Mononuclear cell (primary cell): ENCODE data around the gene SLC43A2. TPM values are rescaled to one million over a fixed set of nuclear protein-coding genes. Genes with fewer than 3 reads are reported as not detected.
A peak's percentile ranks its signal among the peaks of the same experiment; 100 is the strongest.
"Not testable (repeated sequence)": the region's sequence is repeated elsewhere in the genome, so short reads cannot be mapped to it uniquely, and the experiment has no call there.

Experiments used
- H3K27me3 ChIP-seq: 2 replicates; pipeline ENCODE4 v1.6.0; 2011; ENCODE audit warnings: low read length, control low read depth; ENCODE audit not compliant: insufficient read depth
- H3K4me1 ChIP-seq: 2 replicates; pipeline ENCODE4 v1.5.1; 2011; ENCODE audit warnings: mild to moderate bottlenecking, low read length, control low read depth; ENCODE audit not compliant: insufficient read depth
- H3K4me3 ChIP-seq: 2 replicates; pipeline ENCODE4 v1.5.1; 2011; ENCODE audit warnings: mild to moderate bottlenecking, low read length, moderate library complexity
- H3K9me3 ChIP-seq: 2 replicates; pipeline ENCODE4 v1.5.1; 2011; ENCODE audit warnings: low read depth, mild to moderate bottlenecking, control low read depth, low read length
- total RNA-seq: library from RNA; depleted of rRNA; stranded (reverse); fragments of >200 nt; gene quantifications from one replicate; pipeline ENCODE4 v1.2.3, GENCODE V29; 2012

The SLC43A2 gene
- 88.4 TPM for total RNA-seq

GRCh38 chr17:1627982-1628855 is at the start of gene SLC43A2:
TSS of gene SLC43A2 (minus strand) at chr17:1628834. CDS start at chr17:1627874, 960 bp downstream.
- Histone ChIP-seq H3K4me3 (peak within 1 kb of the TSS; percentile 91), H3K27me3 (no peaks in the 10 kb centered on the region), H3K9me3 (no peaks in the 10 kb centered on the region), H3K4me1 (peaks cover 57% of the 10 kb centered on the region)

DNA sequence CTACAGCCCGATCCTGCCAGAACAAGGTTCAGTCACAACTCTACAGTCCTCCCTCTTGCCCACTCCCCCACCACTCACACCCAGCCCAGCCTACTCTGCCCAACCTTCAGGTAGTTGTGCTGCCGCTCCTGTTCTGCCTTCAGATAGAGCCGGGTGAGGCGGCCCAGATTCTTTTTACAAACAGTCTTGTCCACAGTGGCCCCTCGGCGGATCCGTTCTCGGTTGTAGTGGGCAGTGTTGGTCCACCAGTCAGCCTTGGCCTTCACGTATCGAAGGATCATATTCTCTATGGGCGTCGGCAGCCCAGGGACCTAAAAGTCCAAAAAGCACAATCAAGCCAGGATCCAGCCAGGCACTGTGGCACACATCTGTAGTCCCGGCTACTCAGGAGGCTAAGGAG is 47.8 kb upstream of the SLC43A2 start:
- no peaks in the 10 kb centered on the region for H3K4me1 ChIP-seq
- no peak overlapping the region for H3K4me3 ChIP-seq
- H3K27me3 ChIP-seq = no peaks in the 10 kb centered on the region
- H3K9me3 ChIP-seq = no peaks in the 10 kb centered on the region

DNA sequence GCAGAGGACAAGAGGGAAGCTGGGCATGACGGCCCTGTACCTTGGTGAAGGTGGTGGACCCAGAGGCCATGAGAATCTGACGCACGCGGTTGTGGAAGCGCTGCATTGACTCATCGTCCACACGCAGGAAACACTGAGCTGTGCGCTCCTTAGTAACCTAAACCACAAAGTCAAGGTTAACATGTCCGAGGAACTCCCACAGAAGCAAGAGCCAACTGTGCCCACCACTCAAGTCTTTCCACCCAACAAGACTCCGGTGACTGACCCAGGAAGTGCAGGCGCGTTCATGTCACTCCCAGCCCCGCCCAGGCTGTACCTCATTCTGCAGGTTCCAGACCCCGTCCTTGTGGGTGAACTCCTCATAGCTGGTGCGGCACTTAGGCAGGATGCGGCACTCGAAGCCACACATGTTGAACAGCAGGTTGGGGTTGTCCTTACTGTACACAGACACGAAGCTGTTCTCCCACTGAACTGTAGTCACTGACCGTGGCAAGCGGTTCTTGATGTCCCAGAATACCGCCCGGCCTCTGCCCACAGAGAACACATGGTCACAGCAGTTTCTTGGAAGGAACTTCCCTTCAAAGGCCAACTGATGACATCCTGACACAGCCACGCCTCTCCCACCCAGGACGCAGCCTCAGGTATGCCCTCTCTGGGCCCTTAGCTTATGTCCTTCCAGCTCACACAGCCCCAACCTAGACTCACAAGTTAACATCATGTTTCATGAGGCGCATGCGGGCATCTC is 44.6 kb upstream of the SLC43A2 start:
- H3K4me3 ChIP-seq = no peak overlapping the region
- H3K9me3 ChIP-seq = no peaks in the 10 kb centered on the region
- H3K4me1 ChIP-seq = no peaks in the 10 kb centered on the region
- no peaks in the 10 kb centered on the region for H3K27me3 ChIP-seq

- H3K27me3 ChIP-seq, H3K4me3 ChIP-seq, H3K4me1 ChIP-seq, H3K9me3 ChIP-seq: not testable (repeated sequence)
These were observed 35.3 kb upstream of the SLC43A2 start for GRCh38 chr17:1663934-1664333.

DNA sequence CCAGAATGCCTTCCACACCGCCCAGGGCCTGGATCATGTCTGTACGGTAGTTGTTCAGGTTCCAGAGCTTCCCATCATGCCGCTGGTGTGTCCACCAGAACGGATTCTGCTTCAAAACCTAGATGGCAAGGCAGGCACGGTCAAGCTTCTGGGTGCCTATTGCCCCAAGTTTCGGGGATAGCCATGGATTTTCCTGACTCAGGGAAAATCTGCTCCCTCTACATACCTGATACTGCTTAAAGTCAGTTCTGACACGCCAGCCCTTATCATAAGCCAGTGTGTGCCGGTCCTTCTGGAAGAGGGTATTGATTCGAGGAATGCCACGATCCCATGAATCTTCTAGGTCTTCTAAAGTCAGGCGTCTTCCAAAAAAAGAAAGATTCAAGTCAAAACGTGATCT is 32.4 kb upstream of the SLC43A2 start:
- H3K9me3 ChIP-seq = no peaks in the 10 kb centered on the region
- H3K4me3 ChIP-seq = no peak overlapping the region
- H3K27me3 ChIP-seq = no peaks in the 10 kb centered on the region
- no peaks in the 10 kb centered on the region for H3K4me1 ChIP-seq

GRCh38 chr17:1658100-1658499 is 29.5 kb upstream of the SLC43A2 start:
- Histone ChIP-seq H3K4me1 (no peaks in the 10 kb centered on the region), H3K27me3 (no peaks in the 10 kb centered on the region), H3K9me3 (no peaks in the 10 kb centered on the region), H3K4me3 (no peak overlapping the region)

GRCh38 chr17:1653735-1654134 is 25.1 kb upstream of the SLC43A2 start:
- Histone ChIP-seq H3K27me3 (no peaks in the 10 kb centered on the region), H3K4me3 (no peak overlapping the region), H3K4me1 (peaks cover 18% of the 10 kb centered on the region), H3K9me3 (no peaks in the 10 kb centered on the region)

DNA sequence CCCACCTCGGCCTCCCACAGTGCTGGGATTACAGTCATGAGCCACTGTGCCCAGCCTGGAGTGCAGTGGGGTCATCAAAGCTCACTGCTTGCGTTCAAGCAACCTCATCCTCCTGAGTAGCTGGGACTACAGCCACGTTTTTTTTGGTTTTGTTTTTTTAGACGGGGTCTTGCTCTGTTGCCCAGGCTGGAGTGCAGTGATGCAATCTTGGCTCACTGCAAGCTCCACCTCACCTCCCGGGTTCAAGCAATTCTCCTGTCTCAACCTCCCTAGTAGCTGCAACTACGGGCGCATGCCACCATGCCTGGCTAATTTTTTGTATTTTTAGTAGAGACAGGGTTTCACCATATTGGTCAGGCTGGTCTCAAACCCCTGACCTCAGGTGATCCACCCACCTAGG is 24.2 kb upstream of the SLC43A2 start:
- H3K9me3 ChIP-seq = not testable (repeated sequence)
- H3K4me1 ChIP-seq = peaks cover 27% of the 10 kb centered on the region

GRCh38 chr17:1651559-1651844 is 22.9 kb upstream of the SLC43A2 start:
- peaks cover 32% of the 10 kb centered on the region for H3K4me1 ChIP-seq
- no peaks in the 10 kb centered on the region for H3K27me3 ChIP-seq
- H3K9me3 ChIP-seq = no peaks in the 10 kb centered on the region
- H3K4me3 ChIP-seq = no peak overlapping the region

More for the DNA sequence above, 24.2 kb upstream of the SLC43A2 start:
- not testable (repeated sequence) for H3K4me3 ChIP-seq, H3K27me3 ChIP-seq

DNA sequence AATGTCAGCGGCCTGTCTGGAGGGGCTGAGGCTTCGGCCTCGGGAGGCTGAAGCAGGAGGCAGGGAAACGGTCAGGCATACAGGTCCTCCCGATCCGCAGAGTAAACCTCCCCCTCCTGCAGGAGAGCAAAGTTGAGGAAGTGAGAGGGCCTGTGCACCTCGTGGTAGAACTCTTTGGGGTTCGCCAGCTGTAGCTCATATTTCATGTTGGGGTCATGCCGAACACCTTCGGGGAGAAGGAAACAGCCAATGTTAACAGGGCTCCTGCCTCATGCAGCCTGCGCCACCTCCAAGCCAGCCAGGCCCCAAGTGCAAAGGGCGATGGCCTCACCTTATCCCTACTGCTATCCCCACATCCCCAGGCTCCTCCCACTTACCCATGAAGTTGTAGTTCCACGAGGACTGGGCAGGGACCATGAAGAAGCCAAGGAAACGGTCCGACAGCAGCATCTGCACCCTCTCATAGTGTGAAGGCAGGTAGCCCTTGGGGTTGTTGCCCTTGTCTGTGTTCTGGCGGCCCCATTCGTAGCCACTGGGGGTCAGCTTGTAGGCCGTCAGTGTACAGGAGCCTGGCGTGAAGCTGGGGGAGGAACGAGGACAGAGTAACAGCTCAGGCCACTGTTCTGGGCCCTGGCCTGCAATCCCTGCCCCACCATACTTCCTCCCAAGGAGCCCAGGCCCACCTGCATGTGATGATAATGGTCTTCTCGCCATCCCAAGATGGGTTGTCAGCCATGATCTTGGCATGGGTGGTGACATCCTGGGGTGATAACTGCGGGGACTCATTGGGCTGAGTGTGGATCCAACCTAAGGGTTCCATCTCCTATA is 22.3 kb upstream of the SLC43A2 start:
- no peaks in the 10 kb centered on the region for H3K9me3 ChIP-seq
- peaks cover 38% of the 10 kb centered on the region for H3K4me1 ChIP-seq
- H3K4me3 ChIP-seq = no peak overlapping the region
- no peaks in the 10 kb centered on the region for H3K27me3 ChIP-seq

DNA sequence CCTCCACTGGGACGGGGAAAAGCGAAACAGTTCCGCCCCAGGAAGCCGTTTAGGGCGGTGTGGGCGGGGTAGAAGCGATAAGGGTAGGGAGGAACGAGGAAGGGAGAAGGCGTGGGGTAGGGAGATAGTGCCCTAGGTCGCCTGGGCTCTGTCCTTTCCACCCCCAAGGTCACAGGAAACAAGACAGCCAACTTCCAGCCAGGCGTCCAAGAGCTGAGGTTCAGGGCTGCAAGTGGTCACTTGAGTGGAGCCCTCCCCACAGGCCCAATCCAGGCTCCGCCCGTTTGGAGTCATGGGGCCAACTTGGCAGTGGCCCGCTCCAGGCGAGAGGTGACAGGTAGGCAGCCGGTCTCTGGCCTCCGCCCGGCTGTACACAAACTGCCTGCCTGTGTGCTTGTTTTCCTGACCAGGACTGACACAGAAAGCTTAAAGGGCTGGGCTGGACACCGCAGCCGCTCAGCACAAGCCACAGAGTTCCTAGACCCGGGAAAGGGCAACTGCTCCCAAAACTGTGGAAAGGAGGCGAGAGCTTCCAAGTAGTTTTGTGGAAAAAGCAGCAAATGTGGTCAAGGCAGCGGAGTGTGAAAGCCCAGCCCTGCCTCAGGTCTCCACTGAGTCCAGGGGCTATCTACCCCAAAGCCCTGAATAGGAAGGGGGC is 21.3 kb upstream of the SLC43A2 start, which contains the start of gene RILP:
TSS of gene RILP (minus strand) at position 23 of the 658 bp plus-strand sequence. CDS start 62 bp downstream, outside the sequence.
- Histone ChIP-seq H3K4me3 (peak within 1 kb of the TSS; percentile 52), H3K4me1 (peaks cover 47% of the 10 kb centered on the region), H3K27me3 (no peaks in the 10 kb centered on the region), H3K9me3 (no peaks in the 10 kb centered on the region)

- Histone ChIP-seq H3K4me3 (peak overlapping the region; percentile 52), H3K9me3 (no peaks in the 10 kb centered on the region), H3K27me3 (no peaks in the 10 kb centered on the region), H3K4me1 (peaks cover 55% of the 10 kb centered on the region)
These were observed 20.6 kb upstream of the SLC43A2 start for GRCh38 chr17:1648963-1649843.

DNA sequence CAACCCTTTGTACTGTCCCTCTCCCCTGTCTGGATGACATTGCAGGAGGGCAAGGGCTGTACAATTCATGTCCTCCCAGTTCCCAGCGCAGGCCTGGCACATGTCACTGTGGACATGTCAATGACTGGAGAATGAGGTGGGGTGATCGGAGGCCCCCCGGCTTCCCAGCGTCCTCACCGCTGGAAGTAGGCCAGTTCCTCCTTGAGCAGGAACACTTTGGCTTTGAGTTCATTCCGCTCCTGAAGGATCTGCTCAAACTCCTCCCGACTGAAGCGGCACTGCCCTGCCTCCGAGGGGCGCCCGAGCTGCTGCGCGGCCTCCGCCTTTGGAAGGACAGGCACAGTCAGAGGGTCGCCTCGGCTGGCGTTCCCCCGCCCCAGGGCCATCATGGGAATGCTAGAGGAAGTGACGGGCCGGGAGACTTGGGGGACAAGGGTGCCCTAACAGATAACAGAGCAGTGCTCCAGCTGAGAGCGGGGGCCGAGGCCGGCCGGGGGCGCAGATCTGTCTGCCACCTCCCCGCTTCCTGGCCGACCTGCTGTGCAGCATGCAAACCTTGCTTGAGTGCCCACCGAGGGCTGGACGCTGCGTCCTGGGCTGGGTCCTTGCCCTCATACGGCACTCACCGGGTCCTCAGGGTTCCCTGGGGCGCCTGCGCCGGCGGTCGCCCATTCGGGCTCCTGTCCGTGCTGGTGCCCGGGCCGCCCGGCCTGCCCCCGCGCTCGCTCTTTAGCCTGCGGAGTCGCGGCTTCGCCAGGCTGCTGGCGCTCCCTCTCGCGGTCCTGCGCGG is 19.7 kb upstream of the SLC43A2 start:
- Histone ChIP-seq H3K4me1 (peaks cover 63% of the 10 kb centered on the region), H3K9me3 (no peaks in the 10 kb centered on the region), H3K4me3 (peak overlapping the region; percentile 42), H3K27me3 (no peaks in the 10 kb centered on the region)
